Fibroblast of lung (primary cell): ENCODE measurements around the gene UMPS. TPM values are rescaled to one million over a fixed set of nuclear protein-coding genes. Genes with fewer than 3 reads are reported as not detected.

ENCODE experiments used
- DNase-seq, 2 donors: peaks; one replicate each; pipeline versions ENCODE4 v3.0.0 to v3.0.0-alpha.2; 2010; ENCODE audit warnings: low read depth in 2 of 2
- H2AFZ ChIP-seq: 2 replicates; pipeline ENCODE4 v1.5.1; 2012; ENCODE audit warnings: low read length, control low read depth, inconsistent platforms
- H3K27ac ChIP-seq: 2 replicates; pipeline ENCODE4 v1.5.1; 2011; ENCODE audit warnings: low read length, control low read depth; ENCODE audit not compliant: insufficient read depth
- H3K27me3 ChIP-seq: 2 replicates; pipeline ENCODE4 v1.5.1; 2011; ENCODE audit warnings: mild to moderate bottlenecking, low read length; ENCODE audit not compliant: control insufficient read depth, insufficient read depth
- H3K36me3 ChIP-seq: 2 replicates; pipeline ENCODE4 v1.5.1; 2011; ENCODE audit warnings: low read length; ENCODE audit not compliant: control insufficient read depth, insufficient read depth
- H3K4me1 ChIP-seq: 2 replicates; pipeline ENCODE4 v1.5.1; 2011; ENCODE audit warnings: low read length; ENCODE audit not compliant: control insufficient read depth, insufficient read depth; ENCODE audit errors: extremely low read depth
- H3K4me2 ChIP-seq: 2 replicates; pipeline ENCODE4 v1.5.1; 2011; ENCODE audit warnings: low read length, control low read depth; ENCODE audit not compliant: insufficient read depth; ENCODE audit errors: extremely low read depth
- H3K4me3 ChIP-seq, 4 experiments: fragments of 200-600 bp in 1 of 4; sonication (generic) in 1 of 4; replicated peaks in 1 of 4; 2 replicates each; pipeline ENCODE4 v1.5.1; 2011 to 2016; ENCODE audit warnings: low read length in 4 of 4, low read depth in 3 of 4, mild to moderate bottlenecking in 3 of 4, control low read depth in 2 of 4, inconsistent platforms in 1 of 4, mixed read lengths in 1 of 4; ENCODE audit not compliant: insufficient read depth in 1 of 4; ENCODE audit errors: control extremely low read depth in 1 of 4
- H3K79me2 ChIP-seq: 2 replicates; pipeline ENCODE4 v1.5.1; 2012; ENCODE audit warnings: mild to moderate bottlenecking, low read length, inconsistent platforms; ENCODE audit not compliant: control insufficient read depth, insufficient read depth
- H3K9ac ChIP-seq: 2 replicates; pipeline ENCODE4 v1.5.1; 2011; ENCODE audit warnings: mild to moderate bottlenecking, low read length, control low read depth; ENCODE audit not compliant: insufficient read depth
- H3K9me3 ChIP-seq: 2 replicates; pipeline ENCODE4 v1.5.1; 2012; ENCODE audit warnings: low read depth, low read length; ENCODE audit not compliant: control insufficient read depth, insufficient read depth
- H4K20me1 ChIP-seq: 2 replicates; pipeline ENCODE4 v1.5.1; 2011; ENCODE audit warnings: low read length; ENCODE audit not compliant: control insufficient read depth, insufficient read depth; ENCODE audit errors: extremely low read depth
- CTCF ChIP-seq, 2 donors: IDR thresholded peaks in 1 of 2; conservative IDR thresholded peaks in 1 of 2; 1 replicate in 1 of 2; 2 replicates in 1 of 2; pipeline ENCODE4 v1.5.1; 2011 to 2012; ENCODE audit warnings: low read length in 2 of 2, control low read depth in 1 of 2, inconsistent platforms in 1 of 2, low read depth in 1 of 2, mild to moderate bottlenecking in 1 of 2
- EZH2 ChIP-seq: IDR thresholded peaks from 2 replicates; pipeline ENCODE4 v1.5.1; 2012; ENCODE audit warnings: low read length, control low read depth, mild to moderate bottlenecking; ENCODE audit errors: missing control alignments
- polyA plus RNA-seq, 2 donors: library from polyadenylated mRNA; depleted of rRNA in 1 of 2; stranded (reverse) in 1 of 2; unstranded in 1 of 2; fragments of >200 nt; gene quantifications; 2 replicates each; pipeline ENCODE4 v1.2.1, GENCODE V29; 2011 to 2012; ENCODE audit warnings: missing spikeins in 1 of 2
- total RNA-seq: library from RNA; depleted of rRNA; stranded (reverse); fragments of >200 nt; gene quantifications from 2 replicates; pipeline ENCODE4 v1.2.1, GENCODE V29; 2014

The UMPS gene
- total and polyA plus RNA-seq, 2 donors (not counting 1 experiment from before 2014, with no cell fraction given): 21.6 to 25.0 TPM

GRCh38 chr3:124793054-124793739, 62.9 kb downstream of the UMPS start:
- Histone ChIP-seq H3K4me1 (peaks cover 22% of the 10 kb centered on the region), H3K27me3 (no peaks in the 10 kb centered on the region), H3K4me2 (no peak overlapping the region), H3K9me3 (no peaks in the 10 kb centered on the region), H2AFZ (no peak overlapping the region), H3K79me2 (no peaks in the 10 kb centered on the region), H3K4me3 (no peak overlapping the region), H4K20me1 (no peaks in the 10 kb centered on the region), H3K9ac (no peak overlapping the region), H3K36me3 (peaks cover 3% of the 10 kb centered on the region), H3K27ac (peak overlapping the region; percentile 85)
- no peak for TF ChIP-seq CTCF (conservative IDR thresholded peaks at IDR 0.05 in 1 of 2, IDR thresholded peaks at IDR 0.05 in 1 of 2; ENCODE audit: low read depth in 1 of 2, low read length in 2 of 2)
- TF ChIP-seq EZH2: no peak
- no peak for DNase-seq

- Histone ChIP-seq H3K4me2 (no peak overlapping the region), H3K4me3 (no peak overlapping the region), H3K27ac (no peak overlapping the region), H3K4me1 (peaks cover 18% of the 10 kb centered on the region), H3K9ac (no peak overlapping the region), H3K9me3 (no peaks in the 10 kb centered on the region), H3K27me3 (no peaks in the 10 kb centered on the region), H4K20me1 (no peaks in the 10 kb centered on the region), H3K79me2 (no peaks in the 10 kb centered on the region), H2AFZ (no peak overlapping the region), H3K36me3 (peaks cover 3% of the 10 kb centered on the region)
- no peak for DNase-seq
- no peak for TF ChIP-seq CTCF (conservative IDR thresholded peaks at IDR 0.05 in 1 of 2, IDR thresholded peaks at IDR 0.05 in 1 of 2; ENCODE audit: low read depth in 1 of 2, low read length in 2 of 2)
- no peak for TF ChIP-seq EZH2
Observed at GRCh38 chr3:124796477-124796876, 66.2 kb downstream of the UMPS start.

- no peaks in the 10 kb centered on the region for H3K79me2 ChIP-seq
- H3K4me2 ChIP-seq: no peak overlapping the region
- H2AFZ ChIP-seq: no peak overlapping the region
- peaks cover 8% of the 10 kb centered on the region for H3K4me1 ChIP-seq
- H3K9ac ChIP-seq: no peak overlapping the region
- H3K27ac ChIP-seq: no peak overlapping the region
- TF ChIP-seq CTCF (conservative IDR thresholded peaks at IDR 0.05 in 1 of 2, IDR thresholded peaks at IDR 0.05 in 1 of 2; ENCODE audit: low read depth in 1 of 2, low read length in 2 of 2): no peak
- TF ChIP-seq EZH2: no peak
- H3K4me3 ChIP-seq: no peak overlapping the region
- H3K27me3 ChIP-seq: no peaks in the 10 kb centered on the region
- H4K20me1 ChIP-seq: no peaks in the 10 kb centered on the region
- DNase-seq: no peak
- no peaks in the 10 kb centered on the region for H3K9me3 ChIP-seq
- H3K36me3 ChIP-seq: peaks cover 3% of the 10 kb centered on the region
Observed at GRCh38 chr3:124797426-124797945, 67.2 kb downstream of the UMPS start.

Other genes with a start within 250 kb of the UMPS start
- 135 and 196 TPM in 2 replicates for gene ITGB5, start 156.9 kb downstream of the UMPS start, total RNA-seq
- 99.7 and 121 TPM in 2 replicates for gene ITGB5, start 156.9 kb downstream of the UMPS start, polyA plus RNA-seq
- gene MUC13, start 204.3 kb downstream of the UMPS start, total RNA-seq: under 0.01 TPM in 1 of 2 replicates, not detected in the other
- gene MUC13, start 204.3 kb downstream of the UMPS start, polyA plus RNA-seq: not detected in 2 replicates